HepG2 (cell line): ENCODE measurements around the gene ACVRL1. TPM values are rescaled to one million over a fixed set of nuclear protein-coding genes. Genes with fewer than 3 reads are reported as not detected.

Source experiments
- ATAC-seq: fragments of 200-7000 bp; cut with Tn5 transposase; 3 replicates; pipeline ENCODE4 v1.9.1; 2020; ENCODE audit warnings: mild to moderate bottlenecking, moderate library complexity
- BruUV-seq: library from RNA; stranded (reverse); fragments of 400-500 nt; replicated peaks from 2 replicates; lab custom pipeline; 2021; lab: Mats Ljungman, UMichigan
- CTCF ChIA-PET: fragments of 300-600 bp; formaldehyde crosslinking; extraction: SDS; loops from one replicate; lab custom pipeline; 2021; ENCODE audit warnings: low total read pairs, inconsistent platforms, low intra/inter-chr PET ratio; lab: Yijun Ruan, JAX
- POLR2A ChIA-PET: fragments of 350-600 bp; sonication (Branson Sonifier 250); formaldehyde crosslinking; loops from one replicate; lab custom pipeline; 2020; ENCODE audit warnings: antibody characterized with exemption, inconsistent platforms; lab: Yijun Ruan, JAX
- DNase-seq: peaks from one replicate; pipeline ENCODE4 v3.0.0-alpha.2; 2015; ENCODE audit warnings: low spot score
- FAIRE-seq: peaks from 3 replicates; lab custom pipeline; 2011; peaks lifted over from hg19 to GRCh38; lab: Jason Lieb, UNC
- H2AFZ ChIP-seq: one replicate; pipeline ENCODE4 v1.6.1; 2011; ENCODE audit warnings: low read length, inconsistent platforms
- H3K27ac ChIP-seq: fragments of 300-600 bp; 3 replicates; pipeline ENCODE4 v1.8.0; 2011; ENCODE audit warnings: mixed run types, mild to moderate bottlenecking, mixed read lengths, low read length, inconsistent platforms; ENCODE audit not compliant: insufficient read depth; ENCODE audit errors: extremely low read length
- H3K27me3 ChIP-seq, 2 experiments: fragments of 200-600 bp in 1 of 2; 2 replicates in 1 of 2; 3 replicates in 1 of 2; pipeline versions ENCODE4 v1.6.0 to v1.8.0; 2011; ENCODE audit warnings: low read length in 2 of 2, mild to moderate bottlenecking in 2 of 2, moderate library complexity in 2 of 2, inconsistent platforms in 1 of 2; ENCODE audit not compliant: insufficient read depth in 2 of 2, control insufficient read depth in 1 of 2
- H3K36me3 ChIP-seq, 2 experiments: fragments of 200-600 bp in 1 of 2; replicated peaks in 1 of 2; 2 replicates in 1 of 2; 3 replicates in 1 of 2; pipeline versions ENCODE4 v1.5.1 to v1.8.0; 2011; ENCODE audit warnings: low read length in 2 of 2, inconsistent platforms in 1 of 2; ENCODE audit not compliant: insufficient read depth in 2 of 2, control insufficient read depth in 1 of 2
- H3K4me1 ChIP-seq: 2 replicates; pipeline ENCODE4 v1.5.1; 2012; ENCODE audit warnings: low read length, inconsistent platforms; ENCODE audit not compliant: insufficient read depth
- H3K4me2 ChIP-seq: 2 replicates; pipeline ENCODE4 v1.6.0; 2011; ENCODE audit warnings: low read depth, low read length, inconsistent platforms
- H3K4me3 ChIP-seq, 3 experiments: fragments of 200-600 bp in 1 of 3; sonication (generic), shearing (Covaris generic) in 1 of 3; replicated peaks in 1 of 3; 2 replicates each; pipeline ENCODE4 v1.5.1; 2011 to 2016; ENCODE audit warnings: low read length in 3 of 3, inconsistent platforms in 2 of 3, low read depth in 2 of 3, mild to moderate bottlenecking in 2 of 3, control low read depth in 1 of 3, mixed read lengths in 1 of 3; ENCODE audit not compliant: insufficient read depth in 1 of 3
- H3K79me2 ChIP-seq: one replicate; pipeline ENCODE4 v1.6.1; 2011; ENCODE audit warnings: low read length, inconsistent platforms; ENCODE audit not compliant: insufficient read depth
- H3K9ac ChIP-seq: 2 replicates; pipeline ENCODE4 v1.6.0; 2011; ENCODE audit warnings: mild to moderate bottlenecking, low read depth, low read length, inconsistent platforms; ENCODE audit not compliant: insufficient read depth
- H3K9me3 ChIP-seq: 2 replicates; pipeline ENCODE4 v1.5.1; 2012; ENCODE audit warnings: mild to moderate bottlenecking, low read length
- H4K20me1 ChIP-seq: 2 replicates; pipeline ENCODE4 v1.6.0; 2011; ENCODE audit warnings: inconsistent platforms, mild to moderate bottlenecking, low read length, moderate library complexity; ENCODE audit not compliant: insufficient read depth
- ETV6 ChIP-seq: sonication (generic); formaldehyde crosslinking; conservative IDR thresholded peaks from 2 replicates; pipeline ENCODE4 v1.4.0; 2020; ENCODE audit warnings: missing genetic modification reagents
- HOXA9 ChIP-seq: sonication (generic); formaldehyde crosslinking; IDR thresholded peaks from 2 replicates; pipeline ENCODE4 v1.8.1; 2022; ENCODE audit warnings: missing genetic modification reagents, mild to moderate bottlenecking, moderate library complexity, borderline replicate concordance
- KAT2B ChIP-seq: fragments of 150-350 bp; IDR thresholded peaks from 2 replicates; pipeline ENCODE4 v1.6.1; 2014; ENCODE audit warnings: low read depth, low read length, borderline replicate concordance
- KMT2A ChIP-seq: sonication (generic); formaldehyde crosslinking; IDR thresholded peaks from 2 replicates; pipeline ENCODE4 v1.4.0; 2020; ENCODE audit warnings: missing genetic modification reagents
- NCOA1 ChIP-seq: sonication (generic); formaldehyde crosslinking; IDR thresholded peaks from 2 replicates; pipeline ENCODE4 v1.9.0; 2021; ENCODE audit warnings: missing genetic modification reagents
- PTBP1 ChIP-seq: fragments of 200-400 bp; formaldehyde crosslinking; IDR thresholded peaks from 2 replicates; pipeline ENCODE4 v1.6.1; 2018; ENCODE audit warnings: low read length, low read depth; ENCODE audit not compliant: poor library complexity, severe bottlenecking
- RFXANK ChIP-seq: IDR thresholded peaks from 2 replicates; pipeline ENCODE4 v1.6.1; 2016
- SOX6 ChIP-seq, 2 experiments: fragments of 450-650 bp in 1 of 2; sonication (generic) in 1 of 2; formaldehyde crosslinking in 1 of 2; IDR thresholded peaks; 2 replicates each; pipeline versions ENCODE4 v1.4.0 to v1.6.1; 2017 to 2020; ENCODE audit warnings: antibody characterized with exemption in 1 of 2, mild to moderate bottlenecking in 1 of 2, missing genetic modification reagents in 1 of 2
- SRF ChIP-seq: IDR thresholded peaks from 2 replicates; pipeline ENCODE4 v1.6.1; 2011; ENCODE audit warnings: mild to moderate bottlenecking, low read depth, low read length, moderate library complexity
- TMF1 ChIP-seq: sonication (generic); formaldehyde crosslinking; IDR thresholded peaks from 2 replicates; pipeline ENCODE4 v1.8.1; 2022; ENCODE audit warnings: low read depth, missing genetic modification reagents
- ZBTB8A ChIP-seq: sonication (generic); formaldehyde crosslinking; IDR thresholded peaks from 2 replicates; pipeline ENCODE4 v1.4.0; 2020; ENCODE audit warnings: mild to moderate bottlenecking, low read depth, missing genetic modification reagents, borderline replicate concordance
- ZC3H4 ChIP-seq: sonication (generic); formaldehyde crosslinking; IDR thresholded peaks from 2 replicates; pipeline ENCODE4 v1.4.0; 2020; ENCODE audit warnings: missing genetic modification reagents, borderline replicate concordance
- ZNF251 ChIP-seq: sonication (generic); formaldehyde crosslinking; IDR thresholded peaks from 2 replicates; pipeline ENCODE4 v1.9.0; 2021; ENCODE audit warnings: mild to moderate bottlenecking, missing genetic modification reagents
- ZNF782 ChIP-seq: sonication (generic); formaldehyde crosslinking; IDR thresholded peaks from 2 replicates; pipeline ENCODE4 v1.4.0; 2020; ENCODE audit warnings: missing genetic modification reagents, mild to moderate bottlenecking, borderline replicate concordance
- in situ Hi-C: cut with HindIII; loops from 2 replicates; pipeline ENCODE4 v1.10.0; 2017; ENCODE audit warnings: low pct_unique_long_range_greater_than_20kb; ENCODE audit not compliant: extremely low pct_ligation_motif_present
- intact Hi-C: fragments of 100-400 bp; cut with micrococcal nuclease; formaldehyde crosslinking; loops from one replicate; pipeline ENCODE4 v1.10.0; 2022; ENCODE audit not compliant: unreplicated experiment
- polyA plus RNA-seq, 8 experiments: library from polyadenylated mRNA; depleted of rRNA in 3 of 8; stranded (reverse) in 7 of 8; unstranded in 1 of 8; fragments of >200 nt; fragmentation: Illumina TruSeq in 4 of 8; extraction: Trizol in 4 of 8; gene quantifications; 2 replicates each; pipeline versions ENCODE4 v1.2.1 to v1.2.3, GENCODE V29; 2011 to 2016; ENCODE audit warnings: low read depth in 4 of 8, missing spikeins in 1 of 8, mixed read lengths in 1 of 8; ENCODE audit not compliant: insufficient read depth in 1 of 8
- total RNA-seq, 5 experiments: library from RNA; depleted of rRNA; stranded (reverse); fragments of >200 nt; fragmentation: Illumina TruSeq; extraction: Trizol; gene quantifications; 2 replicates each; pipeline ENCODE4 v1.2.3, GENCODE V29; 2016; ENCODE audit warnings: low read depth in 1 of 5
- TF ChIP-seq, protein P1 (sequence below): sonication (generic); formaldehyde crosslinking; IDR thresholded peaks from 2 replicates; pipeline ENCODE4 v1.4.0; 2020; ENCODE audit warnings: mild to moderate bottlenecking, missing genetic modification reagents
- TF ChIP-seq, protein P2 (sequence below): sonication (generic); formaldehyde crosslinking; IDR thresholded peaks from 2 replicates; pipeline ENCODE4 v1.5.1; 2020; ENCODE audit warnings: mild to moderate bottlenecking, missing genetic modification reagents, borderline replicate concordance

ACVRL1 gene
- total and polyA plus RNA-seq, 2 of the 13 experiments (the other 11 are each of a cell fraction or from before 2014, with no cell fraction given) = not detected

DNA sequence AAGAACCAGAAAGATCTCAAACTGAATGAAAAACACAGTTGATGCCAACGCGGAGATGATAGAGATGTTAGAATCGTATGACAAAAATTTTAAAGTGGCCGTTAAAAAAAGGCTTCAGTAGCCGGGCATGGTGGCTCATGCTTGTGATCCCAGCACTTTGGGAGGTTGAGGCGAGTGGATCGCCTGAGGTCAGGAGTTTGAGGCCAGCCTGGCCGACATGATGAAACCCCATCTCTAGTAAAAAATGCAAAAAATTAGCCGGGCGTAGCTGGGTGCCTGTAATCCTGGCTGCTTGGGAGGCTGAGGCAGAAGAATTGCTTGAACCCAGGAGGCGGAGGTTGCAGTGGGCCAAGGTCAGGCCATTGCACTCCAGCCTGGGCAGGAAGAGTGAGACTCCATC lies 5.4 kb upstream of the ACVRL1 start (continued):
- TF ChIP-seq, protein P1, sequence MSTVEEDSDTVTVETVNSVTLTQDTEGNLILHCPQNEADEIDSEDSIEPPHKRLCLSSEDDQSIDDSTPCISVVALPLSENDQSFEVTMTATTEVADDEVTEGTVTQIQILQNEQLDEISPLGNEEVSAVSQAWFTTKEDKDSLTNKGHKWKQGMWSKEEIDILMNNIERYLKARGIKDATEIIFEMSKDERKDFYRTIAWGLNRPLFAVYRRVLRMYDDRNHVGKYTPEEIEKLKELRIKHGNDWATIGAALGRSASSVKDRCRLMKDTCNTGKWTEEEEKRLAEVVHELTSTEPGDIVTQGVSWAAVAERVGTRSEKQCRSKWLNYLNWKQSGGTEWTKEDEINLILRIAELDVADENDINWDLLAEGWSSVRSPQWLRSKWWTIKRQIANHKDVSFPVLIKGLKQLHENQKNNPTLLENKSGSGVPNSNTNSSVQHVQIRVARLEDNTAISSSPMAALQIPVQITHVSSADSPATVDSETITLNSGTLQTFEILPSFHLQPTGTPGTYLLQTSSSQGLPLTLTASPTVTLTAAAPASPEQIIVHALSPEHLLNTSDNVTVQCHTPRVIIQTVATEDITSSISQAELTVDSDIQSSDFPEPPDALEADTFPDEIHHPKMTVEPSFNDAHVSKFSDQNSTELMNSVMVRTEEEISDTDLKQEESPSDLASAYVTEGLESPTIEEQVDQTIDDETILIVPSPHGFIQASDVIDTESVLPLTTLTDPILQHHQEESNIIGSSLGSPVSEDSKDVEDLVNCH (CRISPR knock-in tag) = no peak
- no peak for TF ChIP-seq PTBP1
- TF ChIP-seq, all 625 proteins: peak for 0

DNA sequence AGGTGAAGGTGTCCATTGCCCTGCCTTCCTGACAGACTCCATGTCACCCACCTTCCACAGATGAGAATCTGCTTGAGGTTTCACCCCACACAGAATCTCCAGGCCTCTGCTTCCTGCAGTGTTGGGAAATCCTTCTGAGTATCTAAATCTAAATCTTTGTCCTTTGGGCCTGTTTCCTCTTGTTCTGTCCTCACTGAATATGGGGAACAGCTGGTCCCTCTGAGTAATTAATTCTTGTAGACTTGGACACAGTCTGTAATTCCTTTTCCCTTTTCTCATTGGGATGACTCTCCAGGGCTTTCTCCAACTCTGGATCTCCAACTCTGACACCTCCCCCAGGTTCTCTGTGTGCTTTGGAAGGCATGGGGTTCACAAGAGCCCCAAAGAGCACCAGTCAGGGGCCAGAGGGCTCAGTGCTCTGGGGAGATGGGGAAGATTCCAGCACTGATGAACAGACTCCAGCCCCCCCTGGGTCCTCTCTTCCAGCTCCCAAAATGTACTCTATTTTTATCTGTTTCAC lies 2.3 kb upstream of the ACVRL1 start:
- ATAC-seq = no peak
- Histone ChIP-seq H4K20me1 (no peaks in the 10 kb centered on the region), H3K79me2 (no peaks in the 10 kb centered on the region), H3K4me2 (no peak overlapping the region), H3K9ac (no peak overlapping the region), H3K4me3 (no peak overlapping the region), H3K27me3 (peaks cover 2 to 37% of the 10 kb centered on the region in 2 experiments; a peak in 4 of 5 replicates), H3K36me3 (no peaks in the 10 kb centered on the region), H3K27ac (no peak overlapping the region), H3K4me1 (no peaks in the 10 kb centered on the region), H3K9me3 (no peaks in the 10 kb centered on the region), H2AFZ (no peak overlapping the region)
- FAIRE-seq = no peak
- POLR2A ChIA-PET = no interaction called here
- no peak for DNase-seq
- BruUV-seq = no TSS peak
- in situ Hi-C loops (no loop called here), intact Hi-C loops (no loop called here)
- CTCF ChIA-PET = no interaction called here
- TF ChIP-seq ZC3H4 (CRISPR knock-in tag) (no peak), ZBTB8A (CRISPR knock-in tag) (no peak), KMT2A (CRISPR knock-in tag) (no peak), RFXANK (CRISPR knock-in tag) (no peak), HOXA9 (CRISPR knock-in tag) (no peak), ETV6 (CRISPR knock-in tag) (no peak), TMF1 (CRISPR knock-in tag) (no peak), ZNF251 (CRISPR knock-in tag) (no peak), SOX6 (IDR thresholded peaks at IDR 0.05) (no peak), SOX6 (CRISPR knock-in tag; IDR thresholded peaks at IDR 0.05) (no peak), SRF (no peak), KAT2B (no peak), ZNF782 (CRISPR knock-in tag) (no peak), NCOA1 (CRISPR knock-in tag) (no peak)
- TF ChIP-seq, protein P2, sequence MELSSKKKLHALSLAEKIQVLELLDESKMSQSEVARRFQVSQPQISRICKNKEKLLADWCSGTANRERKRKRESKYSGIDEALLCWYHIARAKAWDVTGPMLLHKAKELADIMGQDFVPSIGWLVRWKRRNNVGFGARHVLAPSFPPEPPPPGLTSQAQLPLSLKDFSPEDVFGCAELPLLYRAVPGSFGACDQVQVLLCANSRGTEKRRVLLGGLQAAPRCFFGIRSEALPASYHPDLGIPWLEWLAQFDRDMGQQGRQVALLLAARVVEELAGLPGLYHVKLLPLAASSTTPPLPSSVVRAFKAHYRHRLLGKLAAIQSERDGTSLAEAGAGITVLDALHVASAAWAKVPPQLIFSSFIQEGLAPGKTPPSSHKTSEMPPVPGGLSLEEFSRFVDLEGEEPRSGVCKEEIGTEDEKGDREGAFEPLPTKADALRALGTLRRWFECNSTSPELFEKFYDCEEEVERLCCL (CRISPR knock-in tag) = no peak
